ENCODE measurements around the gene CSAG3.
"Not testable (repeated sequence)": the region's sequence is repeated elsewhere in the genome, so short reads cannot be mapped to it uniquely, and the experiment has no call there.

- TF ChIP-seq JUN (IDR thresholded peaks at IDR 0.05; ENCODE audit: low read depth, low read length); CTCF (IDR thresholded peaks at IDR 0.05; ENCODE audit: control extremely low read depth in 1 of 3, insufficient read depth in 1 of 3, low read depth in 1 of 3, low read length in 3 of 3); ZNF274 (IDR thresholded peaks at IDR 0.05; ENCODE audit: borderline replicate concordance, extremely low read depth, low read length); GABPA (IDR thresholded peaks at IDR 0.05; ENCODE audit: borderline replicate concordance, insufficient read depth, low read length); POU5F1 (IDR thresholded peaks at IDR 0.05; ENCODE audit: low read depth, low read length); EP300 (IDR thresholded peaks at IDR 0.05; ENCODE audit: borderline replicate concordance in 1 of 2, low read depth in 2 of 2, low read length in 2 of 2); EZH2 (IDR thresholded peaks at IDR 0.05; ENCODE audit: low read depth, low read length, severe bottlenecking): not testable (repeated sequence)
These were observed 44.9 kb upstream of the CSAG3 start, which contains the start of gene MAGEA2B for GRCh38 chrX:152713815-152714787.
